Measurements from ENCODE around the gene TEX22.

The TEX22 gene

DNA sequence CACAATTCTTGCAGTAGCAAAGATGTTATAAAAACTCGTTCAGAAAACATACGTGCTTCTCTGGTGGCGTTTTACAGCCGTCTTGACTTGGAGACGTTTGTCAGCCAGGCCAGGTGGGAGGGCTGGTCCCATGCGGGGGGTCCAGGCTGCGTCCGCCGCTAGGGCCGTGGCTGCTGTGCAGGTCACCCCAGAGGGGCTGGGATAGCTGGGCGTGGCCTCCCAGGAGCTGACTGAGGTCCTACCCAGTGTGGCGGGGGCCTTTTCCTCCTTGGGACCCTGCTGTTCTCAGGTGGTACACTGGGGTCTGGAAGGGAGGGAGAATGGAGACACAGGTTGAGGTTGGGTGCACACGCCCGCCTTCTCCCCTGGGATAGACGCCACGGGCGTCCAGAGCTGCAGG is 46.5 kb downstream of the TEX22 start:
- DNase-seq, result no peak

DNA sequence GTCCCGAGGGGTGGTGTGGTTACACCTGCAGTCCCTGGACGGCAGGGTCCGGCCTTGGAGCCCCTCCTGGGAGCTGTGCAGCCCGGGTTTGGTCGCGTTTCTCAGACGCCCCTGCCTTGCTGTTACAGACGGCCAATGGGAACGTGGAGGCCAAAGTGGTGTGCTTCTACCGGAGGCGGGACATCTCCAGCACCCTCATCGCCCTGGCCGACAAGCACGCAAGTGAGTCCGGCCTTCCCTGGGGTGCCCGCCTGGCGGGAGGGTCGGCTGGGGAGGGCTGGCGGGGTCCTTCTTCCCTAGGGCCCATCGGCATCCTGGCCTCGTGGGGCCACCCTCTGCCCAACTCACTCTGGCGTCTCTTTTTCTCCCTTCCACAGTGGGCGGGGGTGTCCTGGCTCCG is 47.0 kb downstream of the TEX22 start:
- DNase-seq, result no peak

DNA sequence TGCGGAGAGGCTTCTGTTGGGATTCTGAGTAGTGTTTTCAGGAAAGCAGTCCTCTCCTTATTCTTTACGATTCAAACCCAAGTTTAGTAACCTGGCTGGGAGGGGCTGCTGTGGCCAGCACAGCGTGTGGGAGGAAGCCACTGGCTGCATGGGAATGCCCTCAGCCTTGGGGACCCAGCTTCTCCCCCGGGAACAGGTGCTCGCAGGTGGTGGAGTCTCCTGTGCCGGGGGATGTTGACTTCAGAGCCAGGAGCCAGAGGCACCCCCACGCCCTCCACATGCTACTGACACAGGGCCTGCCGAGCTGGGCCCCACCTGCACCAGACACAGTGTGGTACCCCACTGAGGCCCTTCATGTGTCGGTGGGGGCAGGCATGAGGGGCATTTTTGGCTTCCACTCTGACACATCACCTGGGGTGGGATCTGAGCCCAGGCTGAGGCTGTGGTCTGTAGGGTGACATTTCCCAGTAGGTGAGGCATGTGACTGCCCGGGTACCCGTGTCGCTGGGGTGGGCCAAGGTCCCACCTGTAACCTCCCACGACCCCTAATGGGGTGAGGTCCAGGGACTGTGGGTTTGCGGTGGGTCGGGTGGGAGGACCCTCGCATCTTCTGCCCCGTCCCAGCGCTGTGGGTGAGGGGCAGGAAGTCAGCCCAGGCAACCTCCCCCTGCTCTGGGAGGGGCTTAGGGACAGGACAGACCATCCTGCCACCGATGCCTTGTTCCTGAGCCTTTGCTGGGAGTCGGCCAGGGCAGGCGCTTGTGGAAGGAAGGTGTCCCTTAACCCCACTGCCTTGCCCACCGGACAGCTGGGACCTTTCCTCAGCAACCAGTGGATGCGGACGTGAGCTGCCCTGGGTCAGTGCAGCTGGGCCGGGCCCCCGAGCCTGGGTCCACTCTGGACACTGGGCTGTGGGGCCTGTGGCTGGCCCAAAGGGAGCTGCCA is 47.8 kb downstream of the TEX22 start:
- DNase-seq, result no peak

DNA sequence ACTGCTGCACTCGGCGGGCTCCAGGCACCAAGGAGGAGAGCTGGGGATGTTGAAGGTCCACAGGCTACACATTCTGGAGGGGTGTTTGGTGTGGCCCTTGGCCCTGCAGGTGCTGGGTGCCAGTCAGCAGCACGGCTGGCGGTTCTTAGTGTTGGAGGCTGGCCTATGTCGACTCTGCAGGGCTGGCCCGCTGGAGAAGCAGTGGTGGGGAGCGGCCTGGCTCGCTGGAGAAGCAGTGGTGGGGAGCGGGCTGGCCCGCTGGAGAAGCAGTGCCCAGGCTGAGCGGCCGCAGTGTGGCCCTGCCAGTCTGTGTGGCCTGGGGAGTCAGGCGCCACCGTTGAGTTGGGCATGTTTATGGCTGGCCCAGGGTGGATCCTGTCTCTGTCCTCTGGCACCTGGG is 48.6 kb downstream of the TEX22 start:
- no peak for DNase-seq

DNA sequence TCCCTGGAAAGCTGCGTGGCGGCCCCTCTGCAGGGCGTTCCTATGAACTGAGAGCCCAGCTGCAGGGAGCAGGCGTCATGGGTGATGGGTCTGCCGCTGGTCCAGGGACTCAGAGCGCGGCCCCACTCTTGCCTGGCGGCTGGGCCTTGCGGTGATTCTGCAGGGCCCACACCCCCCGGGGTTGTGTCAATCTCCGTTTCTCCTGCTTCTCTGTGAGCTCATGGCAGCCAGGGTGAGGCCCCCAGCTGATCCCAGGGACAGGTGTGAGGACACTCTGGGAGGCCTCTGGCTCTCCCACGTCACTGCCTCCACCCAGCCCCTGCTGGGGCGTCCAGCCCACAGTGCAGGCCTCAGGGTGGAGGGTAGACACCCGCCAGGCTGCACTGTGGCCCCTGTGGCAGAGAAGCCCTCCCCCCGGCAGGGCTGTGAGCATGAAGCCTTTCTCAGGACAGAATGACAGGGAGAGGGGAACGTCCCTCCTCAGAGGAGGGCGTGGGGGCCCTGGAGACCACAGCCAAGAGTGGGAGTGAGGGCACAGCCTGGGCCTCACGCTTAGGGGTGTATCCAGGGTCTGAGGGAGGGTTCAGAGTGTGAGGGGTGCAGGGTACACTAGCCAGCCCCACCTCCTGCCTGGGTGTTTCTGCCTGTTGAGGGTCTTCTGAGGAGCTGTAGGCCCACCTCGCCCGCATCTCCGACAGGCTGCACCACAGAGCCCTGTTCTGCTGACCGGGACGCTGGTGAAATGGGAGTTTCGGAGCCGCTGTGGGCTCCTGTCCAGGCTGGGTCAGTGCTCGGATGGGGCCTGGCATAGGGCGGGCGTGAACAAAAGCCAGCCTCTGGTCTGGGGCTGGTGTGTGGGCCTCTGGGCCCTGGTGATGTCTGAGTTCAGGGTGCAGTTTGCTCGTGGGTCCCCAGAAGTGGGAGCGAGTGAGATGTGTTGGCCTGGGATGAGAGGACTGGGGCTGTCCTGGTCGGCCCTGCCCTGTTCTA is 49.6 kb downstream of the TEX22 start:
- DNase-seq, result no peak

DNA sequence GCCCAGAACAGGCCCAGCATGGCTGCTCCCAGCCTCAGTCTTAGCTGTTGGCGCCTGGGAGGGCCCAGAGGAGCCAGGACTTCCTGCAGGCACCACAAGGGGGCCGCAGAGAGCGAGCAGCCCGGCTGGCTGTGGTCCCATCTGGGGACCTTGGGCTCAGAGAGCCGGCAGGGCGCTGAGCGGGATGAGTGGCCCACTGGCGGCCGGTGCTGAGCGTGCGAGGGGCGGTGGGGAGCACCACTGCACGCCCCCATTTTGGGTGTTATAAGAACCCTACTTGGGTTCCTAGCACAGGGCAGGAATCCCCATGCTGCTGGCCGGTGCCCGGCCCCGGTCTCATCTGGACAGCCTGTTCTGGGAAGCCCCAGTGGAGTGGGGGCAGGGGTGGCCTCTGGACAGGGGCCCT is 50.4 kb downstream of the TEX22 start:
- DNase-seq, result peak; percentile 15 to 66

DNA sequence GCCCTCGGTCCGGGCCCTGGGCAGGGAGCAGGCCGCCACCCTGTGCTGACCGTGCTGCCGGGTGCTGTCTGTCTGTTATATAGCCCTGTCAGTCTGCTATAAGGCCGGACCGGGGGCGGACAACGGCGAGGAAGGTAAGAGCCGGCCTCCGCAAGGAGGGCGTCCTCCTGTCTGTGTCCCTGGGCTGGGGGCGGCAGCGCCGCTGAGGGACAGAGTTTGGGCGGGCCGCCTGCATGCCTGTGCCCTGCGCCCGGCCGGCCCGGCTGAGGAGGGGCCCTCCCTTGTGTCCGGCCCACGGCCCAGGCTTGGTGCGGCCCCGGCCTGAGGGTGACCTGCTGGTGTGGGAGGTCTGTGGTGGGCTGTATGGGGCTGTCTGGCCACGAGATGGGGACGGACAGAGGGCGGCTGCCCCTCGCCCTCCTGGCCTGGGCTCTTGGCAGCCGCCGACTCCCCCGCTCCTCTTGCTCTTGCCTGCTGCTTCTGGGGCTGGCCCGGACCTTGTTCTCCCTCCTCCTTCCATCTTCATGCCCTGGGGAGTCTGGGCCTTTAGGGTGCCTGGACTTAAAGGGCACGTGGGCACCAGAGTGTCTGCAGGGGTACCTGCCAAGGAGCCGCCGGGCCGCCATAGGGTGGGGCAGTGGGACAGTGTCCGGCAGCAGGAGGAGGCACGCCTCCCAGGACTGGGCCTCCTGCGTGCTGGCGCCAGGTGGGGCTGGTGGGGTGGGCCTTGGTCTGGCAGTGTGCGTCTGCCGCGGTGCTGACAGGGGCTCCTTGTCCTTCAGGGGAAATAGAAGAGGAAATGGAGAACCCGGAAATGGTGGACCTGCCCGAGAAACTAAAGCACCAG is 51.2 kb downstream of the TEX22 start:
- no peak for DNase-seq

DNA sequence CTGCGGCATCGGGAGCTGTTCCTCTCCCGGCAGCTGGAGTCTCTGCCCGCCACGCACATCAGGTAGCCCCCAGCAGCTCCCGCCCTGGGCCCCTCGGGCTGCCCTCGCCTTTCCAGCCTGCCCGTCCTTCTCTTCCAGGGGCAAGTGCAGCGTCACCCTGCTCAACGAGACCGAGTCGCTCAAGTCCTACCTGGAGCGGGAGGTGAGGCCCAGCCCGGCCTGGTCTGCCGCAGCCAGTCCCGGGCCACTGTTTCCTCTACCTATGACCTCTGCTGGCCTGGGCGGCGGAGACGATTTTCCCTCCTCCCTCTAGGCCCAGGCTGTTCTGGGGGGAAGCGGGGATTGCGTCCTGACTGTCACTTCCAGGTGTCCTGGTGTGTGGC is 51.8 kb downstream of the TEX22 start:
- no peak for DNase-seq

DNA sequence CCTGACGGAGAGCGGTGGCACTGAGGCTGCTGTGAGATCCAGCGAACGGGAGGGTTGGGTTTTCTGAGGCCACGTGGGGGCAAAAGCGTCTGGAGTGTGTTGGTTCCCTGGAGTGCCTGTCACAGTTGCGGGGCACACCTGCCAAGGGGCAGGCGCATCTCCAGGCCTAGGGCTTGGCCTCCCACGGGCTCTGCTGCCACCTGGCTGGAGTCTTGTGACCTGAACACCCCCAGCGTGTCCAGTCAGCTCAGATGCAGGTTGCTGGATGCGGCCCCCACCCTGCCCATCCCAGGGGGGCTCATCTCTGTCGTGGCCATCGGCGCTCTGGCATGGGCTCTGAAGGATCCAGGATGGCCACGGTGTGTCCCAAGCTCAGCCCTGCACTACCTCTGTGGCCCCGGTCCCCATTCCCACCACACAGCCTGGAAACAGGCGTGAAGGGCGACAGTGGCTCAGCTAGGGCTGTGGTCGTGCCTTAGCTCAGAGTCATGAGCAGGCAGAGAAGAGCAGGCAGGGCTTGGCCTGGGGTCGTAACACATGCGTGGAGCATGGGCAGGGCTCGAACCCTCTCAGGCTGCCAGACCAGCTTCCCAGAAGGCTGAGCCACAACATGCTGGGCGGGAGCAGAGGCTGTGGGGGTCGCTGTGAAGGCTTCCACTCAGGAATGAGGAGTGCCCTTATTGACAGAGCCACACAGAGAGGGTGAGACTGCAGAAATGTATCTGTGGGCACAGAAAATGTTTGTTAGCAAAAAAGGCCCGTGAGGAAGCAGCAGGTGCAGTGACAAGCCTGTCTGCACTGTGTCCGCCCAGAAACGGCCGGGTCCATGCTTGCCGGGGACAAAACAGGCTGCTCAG is 52.8 kb downstream of the TEX22 start:
- DNase-seq, result no peak

DNA sequence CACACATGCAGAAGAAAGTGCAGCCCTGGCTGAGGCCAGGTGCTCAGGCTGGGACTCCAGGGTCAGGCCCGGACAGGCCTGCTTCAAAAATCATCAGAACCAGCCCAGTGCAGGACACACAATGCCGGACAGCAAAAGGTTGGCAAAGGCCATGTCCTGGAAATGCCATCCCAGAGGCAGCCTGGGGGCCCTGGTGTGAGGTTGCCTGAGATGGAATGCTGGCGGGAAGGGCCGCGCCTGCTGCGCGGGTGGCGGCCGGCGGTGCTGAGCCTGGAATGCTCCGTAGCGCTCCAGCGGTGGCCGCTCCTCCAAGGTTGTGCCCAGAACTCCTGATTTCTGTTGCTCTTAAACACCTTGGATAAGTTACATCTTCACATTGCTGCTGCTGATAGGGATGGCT is 54.6 kb downstream of the TEX22 start:
- no peak for DNase-seq

DNA sequence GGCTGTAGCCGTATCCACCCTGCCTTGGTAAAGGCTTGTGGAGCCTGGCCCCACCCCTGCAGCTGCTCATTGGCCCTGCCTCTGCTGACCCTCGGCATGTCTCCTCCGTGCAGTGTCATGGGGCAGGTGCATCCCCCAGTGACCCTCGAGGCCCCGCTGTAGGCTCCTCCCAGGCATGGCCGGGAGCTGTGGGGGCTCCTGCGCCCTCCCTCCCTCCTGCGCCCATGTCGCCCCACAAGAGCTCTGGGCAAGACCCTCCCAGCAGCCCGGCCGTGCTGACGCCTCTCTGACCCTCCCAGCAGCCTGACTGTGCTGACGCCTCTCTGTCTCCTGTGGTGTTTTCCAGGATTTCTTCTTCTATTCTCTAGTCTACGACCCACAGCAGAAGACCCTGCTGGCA is 55.5 kb downstream of the TEX22 start:
- no peak for DNase-seq

DNA sequence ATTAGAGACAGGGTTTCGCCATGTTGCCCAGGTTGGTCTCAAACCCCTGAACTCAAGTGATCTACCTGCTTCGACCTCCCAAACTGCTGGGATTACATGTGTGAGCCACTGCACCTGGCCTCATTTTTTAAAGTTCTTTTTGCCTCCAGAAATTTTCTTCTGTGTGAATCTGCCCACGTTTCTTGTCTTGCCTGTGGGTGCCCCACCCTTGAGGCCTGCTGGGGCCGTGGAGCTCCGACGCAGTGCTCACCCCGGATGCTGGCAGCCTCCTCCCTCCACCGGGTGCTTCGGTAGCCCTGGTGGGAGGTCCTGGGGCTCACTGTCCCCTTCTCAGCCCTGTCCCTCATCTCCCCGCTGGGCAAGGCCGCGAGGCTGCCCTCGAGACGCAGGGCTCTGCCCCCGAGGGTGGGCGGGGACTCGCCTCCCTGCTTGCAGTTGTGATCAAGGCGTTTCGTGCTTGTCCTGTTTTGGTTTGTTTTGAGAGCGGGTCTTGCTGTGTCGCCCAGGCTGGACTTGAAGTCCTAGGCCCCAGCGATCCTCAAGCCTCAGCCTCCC is 56.8 kb downstream of the TEX22 start:
- DNase-seq, result no peak

DNA sequence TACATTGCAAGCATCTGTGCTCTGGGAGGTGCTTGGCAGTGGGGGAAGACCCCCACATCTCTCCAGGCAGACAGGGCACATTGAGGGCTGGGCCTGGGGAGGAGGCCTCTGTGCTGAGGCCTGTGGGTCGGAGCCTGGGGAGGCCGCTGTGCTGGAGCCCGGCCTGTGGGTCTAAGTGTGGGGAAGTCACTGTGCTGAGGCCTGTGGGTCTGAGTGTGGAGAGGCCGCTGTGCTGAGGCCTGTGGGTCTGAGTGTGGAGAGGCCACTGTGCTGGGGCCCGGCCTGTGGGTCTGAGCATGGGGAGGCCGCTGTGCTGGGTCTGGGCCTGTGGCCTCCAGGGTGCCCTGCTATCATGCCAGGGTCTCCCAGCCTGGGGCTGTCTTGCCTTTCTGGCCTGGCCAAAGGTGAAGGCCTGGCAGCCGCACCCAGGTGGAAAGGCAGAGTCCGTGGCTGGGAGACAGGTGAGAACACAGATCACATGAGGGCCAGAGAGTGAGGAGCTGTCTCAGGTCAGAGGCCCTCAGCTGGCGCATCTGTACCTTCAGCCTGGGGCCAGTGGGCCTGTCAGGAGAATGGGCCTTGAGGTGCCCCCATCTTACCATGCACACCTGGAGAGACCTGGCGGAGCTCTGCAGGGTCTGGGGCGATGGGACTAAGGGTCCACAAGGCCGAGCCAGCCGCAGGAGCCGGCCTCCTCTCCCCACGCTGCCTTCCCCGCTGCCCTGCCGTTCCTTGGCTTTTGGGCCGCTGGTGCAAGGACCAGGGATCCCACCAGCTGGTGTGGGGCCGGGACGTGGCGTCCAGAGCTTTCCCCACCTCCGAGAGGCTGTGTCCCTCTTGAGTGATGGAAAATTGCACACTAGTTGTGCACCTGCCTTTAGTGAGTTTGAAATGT is 57.7 kb downstream of the TEX22 start:
- no peak for DNase-seq

DNA sequence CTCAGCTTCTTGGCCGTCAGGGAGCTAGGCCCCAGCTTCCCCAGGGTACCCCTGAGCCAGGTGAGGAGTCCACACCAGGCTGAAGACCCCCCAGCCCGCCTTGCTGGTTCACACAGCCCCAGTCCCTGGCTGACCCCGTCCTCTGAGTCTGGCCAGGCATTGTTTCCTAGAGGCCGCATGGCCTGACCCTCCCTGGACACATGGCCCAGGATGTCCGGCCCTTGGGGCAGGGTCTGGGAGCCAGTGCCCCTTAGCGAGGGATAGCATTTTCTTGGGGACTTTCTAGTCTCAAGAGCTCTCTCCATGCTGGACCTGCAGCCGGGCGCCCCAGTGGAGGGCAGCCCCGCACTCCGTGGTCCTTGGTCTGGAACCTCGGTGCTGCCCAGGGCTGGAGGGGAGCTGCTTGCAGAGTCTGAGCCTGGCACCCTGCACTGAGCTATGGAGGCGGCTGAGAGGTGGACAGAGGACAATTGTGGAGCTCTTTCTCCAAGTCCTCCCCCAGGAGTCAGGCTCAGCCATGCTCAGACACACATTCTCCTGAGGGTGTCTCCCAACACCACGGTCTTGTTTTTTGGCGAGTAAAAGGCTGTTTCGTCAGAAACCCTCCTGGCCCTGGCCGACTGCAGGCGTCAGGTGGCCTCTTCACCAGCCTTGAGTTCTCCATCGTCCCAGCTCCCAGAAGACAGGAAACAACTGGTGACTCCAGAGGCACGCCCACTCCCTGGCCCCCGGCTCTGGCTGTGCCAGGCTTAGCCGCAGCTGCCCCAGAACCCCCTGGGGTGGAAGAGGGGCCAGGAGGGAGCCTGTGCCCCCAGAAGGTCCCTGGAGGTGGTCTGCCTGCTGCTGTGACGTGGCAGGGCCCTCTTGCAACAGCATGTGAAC is 58.6 kb downstream of the TEX22 start:
- no peak for DNase-seq

DNA sequence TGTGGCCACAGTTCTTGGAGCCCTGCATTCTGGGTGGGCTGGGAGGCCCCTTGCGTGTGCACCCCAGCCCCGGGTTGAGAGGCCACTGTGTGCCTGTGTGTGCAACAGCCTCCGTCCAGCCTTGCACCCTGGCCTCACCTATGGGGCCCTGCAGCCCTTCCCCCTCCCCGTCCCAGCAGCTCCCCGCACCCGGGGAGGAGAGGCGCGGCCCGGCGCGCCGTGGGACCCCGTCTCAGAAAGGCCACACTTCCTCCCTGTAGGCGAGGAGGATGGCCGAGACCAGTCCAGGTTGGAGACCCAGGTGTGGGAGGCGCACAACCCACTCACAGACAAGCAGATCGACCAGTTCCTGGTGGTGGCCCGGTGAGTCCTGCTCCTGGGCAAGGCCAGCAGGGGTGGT is 59.7 kb downstream of the TEX22 start:
- no peak for DNase-seq

DNA sequence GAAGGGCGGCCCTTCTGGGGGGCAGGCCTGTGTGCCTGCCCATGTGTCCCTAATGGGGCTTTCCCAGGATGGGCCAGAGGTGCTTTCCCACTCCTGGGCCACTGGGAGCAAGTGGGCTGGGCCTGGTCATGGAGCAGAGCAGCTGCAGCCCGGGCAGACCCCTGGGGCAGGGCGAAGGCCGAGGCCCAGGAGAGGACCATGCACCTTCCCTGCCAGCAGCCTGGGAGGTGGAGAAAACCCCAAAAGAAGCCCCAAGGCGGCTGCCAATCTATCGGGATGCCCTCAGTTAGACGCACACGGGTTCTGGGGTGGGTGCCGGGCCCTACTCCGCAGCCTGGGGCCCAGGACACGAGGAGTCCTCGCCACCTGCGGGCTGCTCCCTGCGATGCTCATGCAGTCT is 60.2 kb downstream of the TEX22 start:
- DNase-seq, result no peak

DNA sequence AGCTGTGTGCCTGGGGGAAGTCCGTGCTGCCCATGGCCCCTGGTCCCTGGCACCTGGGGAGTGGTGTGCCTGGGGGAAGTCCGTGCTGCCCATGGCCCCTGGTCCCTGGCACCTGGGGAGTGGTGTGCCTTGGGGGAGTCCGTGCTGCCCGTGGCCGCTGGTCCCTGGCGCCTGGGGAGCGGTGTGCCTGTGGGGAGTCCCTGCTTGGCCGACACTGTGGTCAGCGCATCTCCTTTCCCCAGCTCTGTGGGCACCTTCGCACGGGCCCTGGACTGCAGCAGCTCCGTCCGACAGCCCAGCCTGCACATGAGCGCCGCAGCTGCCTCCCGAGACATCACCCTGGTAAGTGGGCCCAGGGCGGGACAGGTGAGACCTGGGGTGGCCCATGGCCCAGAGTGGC is 61.8 kb downstream of the TEX22 start:
- DNase-seq, result no peak

DNA sequence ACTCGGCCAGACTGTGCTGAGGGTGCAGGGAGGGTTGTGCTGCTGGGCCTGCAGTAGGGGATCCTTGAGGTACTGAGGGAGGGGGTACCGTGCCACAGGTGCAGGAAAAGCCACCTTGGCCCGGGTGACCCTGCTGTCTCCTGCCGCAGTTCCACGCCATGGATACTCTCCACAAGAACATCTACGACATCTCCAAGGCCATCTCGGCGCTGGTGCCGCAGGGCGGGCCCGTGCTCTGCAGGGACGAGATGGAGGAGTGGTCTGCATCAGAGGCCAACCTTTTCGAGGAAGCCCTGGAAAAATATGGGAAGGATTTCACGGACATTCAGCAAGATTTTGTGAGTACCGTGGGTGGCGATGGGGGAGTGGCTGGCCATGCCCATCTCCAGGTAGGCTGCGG is 62.3 kb downstream of the TEX22 start:
- DNase-seq, result no peak

DNA sequence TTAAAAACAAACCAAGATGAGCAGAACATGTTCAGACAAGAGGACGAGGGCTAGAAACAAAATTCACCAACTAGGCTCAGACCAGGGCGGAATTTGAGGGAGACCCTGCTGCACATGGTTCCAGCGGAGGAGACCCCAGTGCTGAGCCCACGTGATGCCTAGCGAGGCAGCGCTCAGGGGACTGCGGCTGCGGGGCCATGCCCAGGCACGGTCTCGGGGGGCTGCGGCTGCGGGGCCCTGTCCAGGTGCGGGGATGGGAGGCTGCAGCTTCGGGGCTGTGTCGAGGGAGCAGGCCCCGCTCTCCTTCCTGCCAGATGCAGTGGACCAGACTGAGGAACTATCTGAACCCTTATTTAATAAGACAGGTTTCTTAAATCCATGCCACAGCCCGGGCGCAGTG is 63.6 kb downstream of the TEX22 start:
- no peak for DNase-seq
